A204.1 (cell line): ENCODE measurements around the gene SPTLC3.
"Not testable (repeated sequence)": the region's sequence is repeated elsewhere in the genome, so short reads cannot be mapped to it uniquely, and the experiment has no call there.

Experiments
- FAIRE-seq: peaks from 2 replicates; lab custom pipeline; 2012; peaks lifted over from hg19 to GRCh38; lab: Jason Lieb, UNC

Gene SPTLC3

DNA sequence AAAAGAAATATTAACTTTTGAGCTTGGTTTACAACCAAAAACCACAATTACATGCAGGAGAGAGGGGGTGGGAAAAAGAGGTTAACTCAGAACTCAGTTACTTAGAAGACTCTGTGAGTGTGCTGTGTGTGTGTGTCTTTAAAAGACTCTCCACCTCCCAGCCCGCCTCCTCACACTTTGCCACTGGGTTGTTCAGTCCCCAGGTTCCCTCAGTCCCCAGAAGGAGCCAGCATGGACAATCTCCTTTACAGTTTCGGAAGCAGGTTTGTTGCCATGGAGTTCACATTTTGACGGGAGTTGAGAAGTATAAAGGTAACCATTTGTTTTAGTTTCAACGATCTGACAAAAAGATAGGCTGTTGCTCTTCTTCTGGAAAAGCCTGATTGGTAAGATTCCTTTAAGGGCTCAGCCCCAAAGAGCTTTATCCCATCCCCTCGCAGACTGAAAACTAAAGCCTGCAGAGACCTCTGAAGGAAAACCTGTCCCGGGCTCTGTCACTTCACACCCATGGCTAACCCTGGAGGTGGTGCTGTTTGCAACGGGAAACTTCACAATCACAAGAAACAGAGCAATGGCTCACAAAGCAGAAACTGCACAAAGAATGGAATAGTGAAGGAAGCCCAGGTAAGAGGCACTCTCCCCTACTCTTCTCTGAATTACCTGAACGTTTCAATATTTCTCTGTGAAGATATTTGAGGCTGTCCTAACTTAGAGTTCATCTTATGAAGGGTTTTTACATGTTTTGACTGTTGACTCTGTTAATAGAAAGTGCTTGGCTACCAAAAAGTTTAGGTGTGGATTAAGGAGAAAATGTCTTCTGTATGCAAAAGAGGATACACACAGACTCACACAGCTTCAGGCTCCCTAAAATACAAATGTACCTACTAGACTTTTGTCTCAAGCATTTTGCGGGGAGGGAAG, at the start of gene SPTLC3:
SPTLC3 (plus strand) TSS at position 212 of the 921 bp plus-strand sequence; CDS start at position 508, 296 bp downstream.
- no peak for FAIRE-seq

DNA sequence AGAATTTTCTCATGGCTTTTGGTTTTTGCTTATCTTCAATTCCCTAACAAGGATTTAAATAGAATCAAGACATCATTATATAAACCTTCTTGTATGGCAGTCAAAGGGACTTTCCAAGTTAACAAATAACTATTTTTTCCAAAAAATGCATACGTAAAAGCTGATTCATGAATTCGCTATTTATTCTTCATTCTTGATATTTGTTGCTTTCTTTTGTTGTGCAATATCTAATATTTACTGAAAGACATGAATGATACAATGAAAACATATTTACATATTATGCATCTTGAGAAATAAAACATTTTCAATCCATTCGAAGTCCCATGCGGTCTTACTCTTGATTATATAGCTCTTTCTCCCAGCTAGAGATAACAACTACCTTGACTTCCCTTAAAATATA, 47.0 kb upstream of the SPTLC3 start:
- no peak for FAIRE-seq

- no peak for FAIRE-seq
These were observed 45.9 kb upstream of the SPTLC3 start for GRCh38 chr20:12962895-12963294.

- no peak for FAIRE-seq
These were observed 45.4 kb upstream of the SPTLC3 start for GRCh38 chr20:12963416-12963815.

- no peak for FAIRE-seq
These were observed 43.4 kb upstream of the SPTLC3 start for GRCh38 chr20:12965212-12965869.

DNA sequence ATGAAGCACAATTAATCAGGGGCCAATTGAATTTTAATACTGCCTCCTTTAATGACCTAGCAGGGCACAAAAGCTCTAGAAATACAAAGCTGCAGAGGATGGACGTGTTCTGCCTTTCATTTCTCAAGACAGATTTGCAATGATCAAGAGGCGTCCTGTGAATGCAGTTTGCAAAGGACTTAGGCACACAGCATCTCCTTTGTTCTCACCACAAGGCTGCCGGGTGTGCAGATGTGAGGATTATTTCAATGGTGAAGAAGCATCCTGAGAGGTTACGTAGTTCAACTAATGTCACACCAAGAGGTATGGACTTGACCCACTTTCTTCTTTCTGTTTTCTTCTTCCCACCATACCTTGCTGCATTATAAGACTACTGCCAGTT, 42.9 kb upstream of the SPTLC3 start:
- no peak for FAIRE-seq

- peak; percentile 56 for FAIRE-seq
These were observed 42.2 kb upstream of the SPTLC3 start for GRCh38 chr20:12966468-12967085.

GRCh38 chr20:12967932-12968331, 40.8 kb upstream of the SPTLC3 start:
- no peak for FAIRE-seq

GRCh38 chr20:12968472-12968871, 40.3 kb upstream of the SPTLC3 start:
- no peak for FAIRE-seq

- no peak for FAIRE-seq
These were observed 39.6 kb upstream of the SPTLC3 start for GRCh38 chr20:12969071-12969669.

DNA sequence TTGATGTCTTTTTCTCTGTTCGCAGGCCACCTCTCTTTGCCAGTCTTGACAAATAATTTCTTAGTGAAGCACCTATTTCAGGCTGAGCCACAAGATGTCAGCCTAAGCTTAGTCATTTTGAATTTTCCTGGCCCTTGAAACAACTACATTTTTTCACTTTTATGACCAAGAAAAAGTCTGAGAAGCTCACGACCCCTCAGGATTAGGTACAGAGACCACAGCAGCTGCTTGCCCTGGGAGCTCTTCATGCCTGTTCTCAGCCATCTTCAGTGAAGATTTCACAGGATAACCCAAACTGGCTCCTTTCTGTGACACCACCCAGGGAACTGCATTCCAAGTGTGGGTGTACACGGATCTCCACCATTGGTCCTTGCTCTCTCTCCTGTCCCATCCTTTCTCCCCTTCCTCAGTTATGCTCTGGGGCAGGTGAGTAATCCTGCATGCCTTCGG, 38.4 kb upstream of the SPTLC3 start:
- FAIRE-seq, result peak; percentile 77

- no peak for FAIRE-seq
These were observed 32.8 kb upstream of the SPTLC3 start for GRCh38 chr20:12975833-12976608.

DNA sequence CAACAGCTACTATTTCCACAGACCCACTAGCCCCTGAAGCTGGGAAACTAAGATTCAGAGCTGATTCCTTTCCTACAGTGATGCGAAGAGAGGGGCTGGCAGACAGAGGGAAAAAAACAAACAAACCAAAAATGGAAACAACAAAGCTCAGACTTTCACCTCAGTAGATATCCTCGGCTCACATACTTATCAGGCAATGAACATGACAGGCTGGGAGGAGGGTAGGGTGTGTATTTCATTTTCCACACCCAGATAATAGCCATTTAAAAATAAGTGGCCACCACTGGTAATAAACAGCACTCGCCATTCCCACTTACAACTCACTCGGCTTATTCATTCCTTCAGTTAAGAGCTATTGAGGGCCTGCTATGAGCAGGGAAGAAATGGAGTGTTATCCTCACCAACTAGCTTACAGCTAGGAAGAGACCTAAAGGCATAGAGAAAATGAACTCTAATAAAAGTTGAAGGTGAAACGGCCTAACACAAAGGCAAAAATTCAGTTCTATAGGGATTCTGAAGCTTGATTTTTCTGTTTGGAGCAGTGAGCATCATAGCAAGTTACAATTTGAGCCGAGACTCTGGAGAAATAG, 32.0 kb upstream of the SPTLC3 start:
- FAIRE-seq, result no peak

- no peak for FAIRE-seq
These were observed 31.2 kb upstream of the SPTLC3 start for GRCh38 chr20:12977328-12978125.

GRCh38 chr20:12978126-12978394, 30.7 kb upstream of the SPTLC3 start:
- FAIRE-seq, result no peak

- FAIRE-seq, result no peak
These were observed 29.9 kb upstream of the SPTLC3 start for GRCh38 chr20:12978613-12979495.

DNA sequence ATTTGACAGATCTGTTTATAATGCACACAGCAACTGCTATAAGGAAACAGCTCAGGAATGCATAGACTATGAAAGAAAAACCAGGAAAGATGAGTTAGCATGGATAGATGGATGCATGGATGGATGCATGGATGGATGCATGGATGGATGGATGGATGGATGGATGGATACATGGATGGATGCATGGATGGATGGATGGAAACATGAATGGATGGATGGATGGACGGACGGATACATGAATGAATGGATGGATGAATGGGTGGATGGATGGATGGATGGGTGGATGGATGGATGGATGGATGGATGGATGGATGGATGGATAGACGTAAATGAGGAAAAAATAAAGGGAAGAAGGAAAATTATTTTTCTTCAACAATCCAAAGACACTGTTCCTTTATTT, 29.1 kb upstream of the SPTLC3 start:
- FAIRE-seq, result not testable (repeated sequence)

DNA sequence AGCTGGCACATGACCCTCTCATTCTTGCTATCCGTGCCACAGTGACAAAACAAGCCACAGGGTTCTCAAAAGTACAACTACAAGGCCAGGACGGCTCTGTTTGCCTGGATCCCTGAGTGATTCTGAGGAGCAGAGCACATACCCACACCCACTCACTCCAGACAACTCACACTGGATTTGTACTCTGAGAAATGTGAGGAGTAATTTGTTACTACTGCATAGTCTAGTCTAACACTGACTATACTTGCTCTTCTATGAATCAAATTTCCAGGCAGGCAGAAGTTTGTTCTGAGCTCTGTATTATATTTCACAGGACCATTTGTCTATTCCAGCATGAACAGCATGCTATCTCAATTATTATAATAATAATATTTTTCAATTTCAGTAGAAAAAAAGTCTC, 26.7 kb upstream of the SPTLC3 start:
- FAIRE-seq, result no peak

DNA sequence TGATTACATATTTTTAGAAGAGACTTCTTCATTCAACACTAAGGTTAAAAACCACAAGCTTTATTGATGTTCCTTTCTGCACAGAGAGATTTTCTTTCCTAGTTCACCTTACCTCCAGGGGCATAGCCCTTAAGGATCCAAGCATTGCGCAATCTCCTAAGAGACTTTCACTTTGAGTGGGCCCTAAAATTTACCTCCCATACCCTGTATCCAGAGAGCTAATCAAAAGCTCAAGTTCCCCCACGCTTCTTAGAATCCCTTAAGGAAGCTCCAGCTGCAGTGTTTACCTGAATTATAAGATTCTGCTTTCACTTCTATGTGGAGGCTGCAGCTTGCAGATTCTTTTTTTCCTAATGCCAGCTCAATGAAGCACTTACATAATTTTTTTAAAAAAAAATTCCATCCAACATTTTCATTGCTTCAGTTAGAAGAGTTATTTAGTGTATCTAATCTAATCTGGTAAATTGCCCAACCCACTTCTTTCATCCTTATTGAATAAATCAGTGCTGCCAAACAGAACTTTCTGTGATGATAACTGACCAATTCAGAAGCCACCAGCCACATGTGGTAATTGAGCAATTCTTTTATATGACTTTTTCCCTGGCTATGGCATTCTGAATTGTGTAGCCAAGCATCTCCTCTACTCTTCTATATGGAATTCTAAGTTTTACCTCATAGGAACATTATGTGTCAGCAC, 24.6 kb upstream of the SPTLC3 start:
- FAIRE-seq, result no peak
